OCI-LY1 (cell line): ENCODE results near the gene FOXJ3.

Experiments
- H2AFZ ChIP-seq: fragments of 200-600 bp; sonication (generic), shearing (Covaris generic); 2 replicates; pipeline ENCODE4 v1.6.0; 2014; ENCODE audit warnings: antibody characterized with exemption, mild to moderate bottlenecking, low read length
- H3F3A ChIP-seq: fragments of 200-600 bp; sonication (generic), shearing (Covaris generic); 2 replicates; pipeline ENCODE4 v1.6.0; 2014; ENCODE audit warnings: mild to moderate bottlenecking, antibody characterized with exemption, low read length, moderate library complexity; ENCODE audit not compliant: insufficient read depth
- H3K27ac ChIP-seq: fragments of 200-600 bp; sonication (generic); 2 replicates; pipeline ENCODE4 v1.5.1; 2014; ENCODE audit warnings: low read length, mixed run types, mild to moderate bottlenecking, low read depth; ENCODE audit not compliant: poor library complexity, severe bottlenecking
- H3K27me3 ChIP-seq: fragments of 200-600 bp; sonication (generic); 2 replicates; pipeline ENCODE4 v1.6.0; 2014; ENCODE audit warnings: antibody characterized with exemption, mild to moderate bottlenecking, low read length, moderate library complexity; ENCODE audit not compliant: insufficient read depth
- H3K36me3 ChIP-seq: fragments of 200-600 bp; sonication (generic); 2 replicates; pipeline ENCODE4 v1.6.1; 2014; ENCODE audit warnings: mild to moderate bottlenecking, antibody characterized with exemption, low read length, moderate library complexity, mixed read lengths; ENCODE audit not compliant: insufficient read depth
- H3K4me1 ChIP-seq: fragments of 200-600 bp; sonication (generic); 2 replicates; pipeline ENCODE4 v1.5.1; 2014; ENCODE audit warnings: mild to moderate bottlenecking, low read length, moderate library complexity; ENCODE audit not compliant: insufficient read depth, severe bottlenecking
- H3K4me2 ChIP-seq: fragments of 200-600 bp; sonication (generic), shearing (Covaris generic); 2 replicates; pipeline ENCODE4 v1.6.1; 2014; ENCODE audit warnings: low read length
- H3K4me3 ChIP-seq: fragments of 200-600 bp; sonication (generic); 2 replicates; pipeline ENCODE4 v1.5.1; 2014; ENCODE audit warnings: low read length, low read depth, mild to moderate bottlenecking, mixed read lengths; ENCODE audit not compliant: poor library complexity, severe bottlenecking
- H3K79me2 ChIP-seq: fragments of 200-600 bp; shearing (Covaris generic); 2 replicates; pipeline ENCODE4 v1.6.1; 2016; ENCODE audit warnings: mixed run types, low read length, mixed read lengths; ENCODE audit not compliant: insufficient read depth
- H3K9ac ChIP-seq: fragments of 200-600 bp; sonication (generic), shearing (Covaris generic); 2 replicates; pipeline ENCODE4 v1.6.1; 2014; ENCODE audit warnings: mild to moderate bottlenecking, low read length, mixed read lengths
- H3K9me2 ChIP-seq: fragments of 200-600 bp; sonication (generic), shearing (Covaris generic); 2 replicates; pipeline ENCODE4 v1.6.1; 2014; ENCODE audit warnings: low read depth, mild to moderate bottlenecking, low read length, mixed read lengths
- H3K9me3 ChIP-seq: fragments of 200-600 bp; shearing (Covaris generic); 2 replicates; pipeline ENCODE4 v1.6.1; 2014; ENCODE audit warnings: low read length, mixed read lengths
- H4K20me1 ChIP-seq: fragments of 200-600 bp; sonication (generic), shearing (Covaris generic); 2 replicates; pipeline ENCODE4 v1.6.0; 2016; ENCODE audit warnings: mild to moderate bottlenecking, low read length; ENCODE audit not compliant: insufficient read depth
- EZH2 ChIP-seq: fragments of 200-600 bp; sonication (generic), shearing (Covaris generic); IDR thresholded peaks from 2 replicates; pipeline ENCODE4 v1.8.0; 2017; ENCODE audit warnings: borderline replicate concordance, mixed run types, mild to moderate bottlenecking, antibody characterized with exemption, low read length, moderate library complexity, mixed read lengths
- TF ChIP-seq, protein P1 (sequence below): fragments of 200-600 bp; sonication (generic), shearing (Covaris generic); IDR thresholded peaks from 2 replicates; pipeline ENCODE4 v1.5.1; 2017; ENCODE audit warnings: mild to moderate bottlenecking, antibody characterized with exemption, low read length, moderate library complexity, mixed read lengths

Gene FOXJ3

DNA sequence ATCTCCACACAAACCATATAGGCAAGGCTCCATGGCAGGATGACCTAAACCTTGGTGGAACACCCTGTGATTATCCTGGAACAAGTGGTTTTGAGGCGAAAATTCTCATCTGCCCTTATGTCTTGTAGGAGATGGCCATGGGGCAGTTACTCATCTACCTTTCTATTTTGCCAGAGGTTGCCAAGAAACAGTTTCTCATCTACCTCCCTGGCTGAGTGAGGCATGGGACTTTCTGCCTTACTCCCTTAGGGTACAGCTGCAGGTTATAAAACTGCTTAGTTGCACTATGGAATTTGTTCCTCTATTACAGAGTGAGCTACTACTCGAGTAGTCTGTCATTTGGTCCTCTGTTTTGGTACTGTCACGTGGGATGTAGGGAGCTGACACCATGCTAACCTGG, 139.2 kb downstream of the FOXJ3 start:
- Histone ChIP-seq H3K9ac (no peak overlapping the region), H3K9me3 (no peaks in the 10 kb centered on the region), H3K27me3 (no peaks in the 10 kb centered on the region), H3K79me2 (no peaks in the 10 kb centered on the region), H2AFZ (no peak overlapping the region), H3K4me2 (no peak overlapping the region), H3K4me1 (no peaks in the 10 kb centered on the region), H3K36me3 (peaks cover 69% of the 10 kb centered on the region), H4K20me1 (no peaks in the 10 kb centered on the region), H3K4me3 (no peak overlapping the region), H3K9me2 (no peaks in the 10 kb centered on the region), H3K27ac (no peak overlapping the region), H3F3A (no peaks in the 10 kb centered on the region)
- TF ChIP-seq EZH2, result no peak
- TF ChIP-seq, protein P1, sequence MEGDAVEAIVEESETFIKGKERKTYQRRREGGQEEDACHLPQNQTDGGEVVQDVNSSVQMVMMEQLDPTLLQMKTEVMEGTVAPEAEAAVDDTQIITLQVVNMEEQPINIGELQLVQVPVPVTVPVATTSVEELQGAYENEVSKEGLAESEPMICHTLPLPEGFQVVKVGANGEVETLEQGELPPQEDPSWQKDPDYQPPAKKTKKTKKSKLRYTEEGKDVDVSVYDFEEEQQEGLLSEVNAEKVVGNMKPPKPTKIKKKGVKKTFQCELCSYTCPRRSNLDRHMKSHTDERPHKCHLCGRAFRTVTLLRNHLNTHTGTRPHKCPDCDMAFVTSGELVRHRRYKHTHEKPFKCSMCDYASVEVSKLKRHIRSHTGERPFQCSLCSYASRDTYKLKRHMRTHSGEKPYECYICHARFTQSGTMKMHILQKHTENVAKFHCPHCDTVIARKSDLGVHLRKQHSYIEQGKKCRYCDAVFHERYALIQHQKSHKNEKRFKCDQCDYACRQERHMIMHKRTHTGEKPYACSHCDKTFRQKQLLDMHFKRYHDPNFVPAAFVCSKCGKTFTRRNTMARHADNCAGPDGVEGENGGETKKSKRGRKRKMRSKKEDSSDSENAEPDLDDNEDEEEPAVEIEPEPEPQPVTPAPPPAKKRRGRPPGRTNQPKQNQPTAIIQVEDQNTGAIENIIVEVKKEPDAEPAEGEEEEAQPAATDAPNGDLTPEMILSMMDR, result no peak

DNA sequence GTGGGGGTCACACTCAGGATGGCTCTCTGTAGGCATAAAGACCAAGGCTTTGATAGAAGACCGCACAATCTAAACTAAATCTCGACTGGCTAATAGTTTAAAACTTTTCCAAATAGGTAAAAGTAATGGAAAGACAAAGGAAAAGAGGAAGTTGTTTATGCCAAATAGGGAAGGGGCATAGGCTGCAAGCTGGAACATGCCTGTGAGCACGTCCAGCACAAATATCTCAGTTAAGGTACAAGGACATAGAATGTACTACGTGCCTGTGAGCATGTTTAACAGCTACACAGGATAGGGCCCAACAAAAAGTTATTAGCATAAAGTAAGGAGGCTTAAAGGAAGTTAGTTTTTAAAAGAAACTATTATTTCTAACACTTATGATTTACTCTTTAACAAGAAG, 142.9 kb downstream of the FOXJ3 start:
- Histone ChIP-seq H3F3A (no peaks in the 10 kb centered on the region), H3K9me3 (no peaks in the 10 kb centered on the region), H2AFZ (no peak overlapping the region), H3K36me3 (peaks cover 84% of the 10 kb centered on the region), H3K27ac (no peak overlapping the region), H3K9me2 (no peaks in the 10 kb centered on the region), H3K9ac (no peak overlapping the region), H3K4me2 (no peak overlapping the region), H3K27me3 (no peaks in the 10 kb centered on the region), H3K79me2 (no peaks in the 10 kb centered on the region), H4K20me1 (no peaks in the 10 kb centered on the region), H3K4me3 (no peak overlapping the region), H3K4me1 (no peaks in the 10 kb centered on the region)
- TF ChIP-seq EZH2, result no peak
- TF ChIP-seq, protein P1, result no peak

DNA sequence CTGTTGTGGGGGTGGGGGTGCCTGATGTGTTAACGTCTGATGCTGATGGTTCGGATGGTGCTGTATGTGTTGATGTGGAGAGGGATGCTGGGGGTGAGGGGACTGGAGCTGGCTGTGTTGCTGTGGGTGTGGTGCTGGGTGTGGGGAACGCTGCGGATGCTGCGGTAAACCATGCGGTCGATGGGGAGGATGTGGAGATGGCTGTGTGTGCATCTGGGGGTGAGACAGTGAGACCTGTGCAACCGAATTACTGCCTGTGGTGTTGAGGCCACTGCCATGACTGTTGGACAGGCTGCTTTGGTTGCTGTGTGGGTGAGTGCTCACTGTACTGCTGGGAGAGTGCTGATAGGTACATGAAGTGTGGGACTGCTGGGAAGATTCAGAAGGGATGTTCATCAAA, 143.7 kb downstream of the FOXJ3 start:
- TF ChIP-seq, protein P1, result no peak
- no peak for TF ChIP-seq EZH2
- no peak overlapping the region for H3K4me2 ChIP-seq
- H3K36me3 ChIP-seq, result peaks cover 79% of the 10 kb centered on the region
- H3K79me2 ChIP-seq, result no peaks in the 10 kb centered on the region
- H2AFZ ChIP-seq, result no peak overlapping the region
- H3F3A ChIP-seq, result no peaks in the 10 kb centered on the region
- H3K27me3 ChIP-seq, result no peaks in the 10 kb centered on the region
- H3K9ac ChIP-seq, result no peak overlapping the region
- no peaks in the 10 kb centered on the region for H4K20me1 ChIP-seq
- H3K9me2 ChIP-seq, result no peaks in the 10 kb centered on the region
- H3K4me3 ChIP-seq, result no peak overlapping the region
- no peaks in the 10 kb centered on the region for H3K4me1 ChIP-seq
- H3K27ac ChIP-seq, result no peak overlapping the region
- H3K9me3 ChIP-seq, result no peaks in the 10 kb centered on the region
